ENCODE measurements around the gene ING1.
"Not testable (repeated sequence)": the region's sequence is repeated elsewhere in the genome, so short reads cannot be mapped to it uniquely, and the experiment has no call there.

ING1 gene

GRCh38 chr13:110719036-110719710, 5.7 kb downstream of the ING1 start:
- DNase-seq: no peak

GRCh38 chr13:110722971-110723370, 9.5 kb downstream of the ING1 start:
- no peak for DNase-seq

- DNase-seq: no peak
These were observed 10.1 kb downstream of the ING1 start for GRCh38 chr13:110723598-110723997.

GRCh38 chr13:110726153-110726552, 12.7 kb downstream of the ING1 start:
- DNase-seq: not testable (repeated sequence)

- DNase-seq: peak; percentile 49 to 53
These were observed 13.2 kb downstream of the ING1 start for GRCh38 chr13:110726726-110727125.

- DNase-seq: no peak
These were observed 17.6 kb downstream of the ING1 start for GRCh38 chr13:110731072-110731471.

GRCh38 chr13:110734561-110734960, 21.1 kb downstream of the ING1 start:
- no peak for DNase-seq

- no peak for DNase-seq
These were observed 24.1 kb downstream of the ING1 start for GRCh38 chr13:110737555-110737954.

GRCh38 chr13:110743687-110744086, 30.2 kb downstream of the ING1 start:
- no peak for DNase-seq

GRCh38 chr13:110746438-110746837, 32.9 kb downstream of the ING1 start:
- no peak for DNase-seq

GRCh38 chr13:110748271-110748670, 34.8 kb downstream of the ING1 start:
- DNase-seq: no peak

- no peak for DNase-seq
These were observed 42.7 kb downstream of the ING1 start for GRCh38 chr13:110756219-110756631.

GRCh38 chr13:110757296-110757695, 43.8 kb downstream of the ING1 start:
- no peak for DNase-seq

GRCh38 chr13:110758195-110758805, 44.8 kb downstream of the ING1 start:
- DNase-seq: no peak

GRCh38 chr13:110759710-110760109, 46.2 kb downstream of the ING1 start:
- DNase-seq: no peak

- no peak for DNase-seq
These were observed 47.1 kb downstream of the ING1 start for GRCh38 chr13:110760611-110761010.

GRCh38 chr13:110766671-110767430, 53.4 kb downstream of the ING1 start:
- DNase-seq: no peak

- DNase-seq: no peak
These were observed 54.0 kb downstream of the ING1 start for GRCh38 chr13:110767476-110767875.

- DNase-seq: no peak
These were observed 55.6 kb downstream of the ING1 start for GRCh38 chr13:110769097-110769496.

GRCh38 chr13:110770678-110771077, 57.2 kb downstream of the ING1 start:
- no peak for DNase-seq

GRCh38 chr13:110771194-110771593, 57.7 kb downstream of the ING1 start:
- no peak for DNase-seq

GRCh38 chr13:110772091-110772984, 58.8 kb downstream of the ING1 start:
- no peak for DNase-seq

Measured in stimulated activated CD4-positive, alpha-beta T cell treated with anti-CD3 and anti-CD28 coated beads, Interleukin-2, amount 100 ng/mL, for 48 hours (primary cell).